Endodermal cell (in vitro differentiated cells): ENCODE measurements around the gene PLEKHM3. TPM values are rescaled to one million over a fixed set of nuclear protein-coding genes. Genes with fewer than 3 reads are reported as not detected.

ENCODE experiments used
- DNase-seq: peaks from one replicate; pipeline ENCODE4 v3.0.0-alpha.2; 2017
- H3K27ac ChIP-seq: 2 replicates; pipeline ENCODE4 v1.5.1; 2013; ENCODE audit warnings: mild to moderate bottlenecking, low read depth, low read length, moderate library complexity
- H3K27me3 ChIP-seq: 2 replicates; pipeline ENCODE4 v1.6.1; 2013; ENCODE audit warnings: mild to moderate bottlenecking, low read length, moderate library complexity; ENCODE audit not compliant: insufficient read depth, control insufficient read depth, poor library complexity, severe bottlenecking
- H3K36me3 ChIP-seq: 2 replicates; pipeline ENCODE4 v1.7.0; 2013; ENCODE audit warnings: mild to moderate bottlenecking, low read length, moderate library complexity; ENCODE audit not compliant: control insufficient read depth, insufficient read depth
- H3K4me1 ChIP-seq: one replicate; pipeline ENCODE4 v1.7.0; 2013; ENCODE audit warnings: low read length; ENCODE audit not compliant: control insufficient read depth, insufficient read depth
- H3K4me3 ChIP-seq: 2 replicates; pipeline ENCODE4 v1.5.1; 2013; ENCODE audit warnings: mild to moderate bottlenecking, low read length, moderate library complexity
- H3K9ac ChIP-seq: 2 replicates; pipeline ENCODE4 v1.6.1; 2013; ENCODE audit warnings: mild to moderate bottlenecking, low read length, moderate library complexity; ENCODE audit not compliant: poor library complexity, severe bottlenecking; ENCODE audit errors: extremely low read depth
- H3K9me3 ChIP-seq: 2 replicates; pipeline ENCODE4 v1.6.1; 2013; ENCODE audit warnings: mild to moderate bottlenecking, low read length, moderate library complexity; ENCODE audit not compliant: control insufficient read depth
- H3K27ac Mint-ChIP-seq: 2 replicates; pipeline ENCODE4 v1.8.0; 2020; ENCODE audit warnings: mixed read lengths
- H3K27me3 Mint-ChIP-seq: 2 replicates; pipeline ENCODE4 v1.8.0; 2021; ENCODE audit warnings: mild to moderate bottlenecking, mixed read lengths; ENCODE audit not compliant: insufficient read depth
- H3K36me3 Mint-ChIP-seq: 2 replicates; pipeline ENCODE4 v1.8.0; 2020; ENCODE audit warnings: low read depth, mixed read lengths
- H3K4me1 Mint-ChIP-seq: 2 replicates; pipeline ENCODE4 v1.8.0; 2020; ENCODE audit warnings: mixed read lengths
- H3K4me3 Mint-ChIP-seq: 2 replicates; pipeline ENCODE4 v1.8.0; 2020; ENCODE audit warnings: mild to moderate bottlenecking, moderate library complexity, mixed read lengths
- H3K9me3 Mint-ChIP-seq: 2 replicates; pipeline ENCODE4 v1.8.0; 2020; ENCODE audit warnings: mild to moderate bottlenecking, mixed read lengths
- WGBS, 2 experiments: methylation state at CpG; one replicate each; pipeline versions ENCODE4 v1.1.5 to v1.1.7; 2013; ENCODE audit warnings: missing lambda C conversion rate in 2 of 2, mixed read lengths in 1 of 2; ENCODE audit not compliant: insufficient coverage in 1 of 2, insufficient read length in 1 of 2; 5-methylcytosine and 5-hydroxymethylcytosine counted together
- total RNA-seq, 2 donors: library from RNA; stranded (reverse); fragmentation: NEBNext Ultra II Directional in 1 of 2; extraction: Animal tissue kit (Norgen Biotek cat#: 25700) in 1 of 2; gene quantifications; 2 replicates in 1 of 2; 3 replicates in 1 of 2; pipeline ENCODE4 v1.2.1, GENCODE V29; 2021
- TF ChIP-seq, protein P1 (sequence below): fragments of 200-600 bp; sonication (generic); conservative IDR thresholded peaks from 2 replicates; pipeline ENCODE4 v1.5.0; 2021; ENCODE audit warnings: antibody characterized with exemption, mild to moderate bottlenecking

The PLEKHM3 gene
- total RNA-seq, 2 donors from 2014 or later = 13.3 to 17.9 TPM

DNA sequence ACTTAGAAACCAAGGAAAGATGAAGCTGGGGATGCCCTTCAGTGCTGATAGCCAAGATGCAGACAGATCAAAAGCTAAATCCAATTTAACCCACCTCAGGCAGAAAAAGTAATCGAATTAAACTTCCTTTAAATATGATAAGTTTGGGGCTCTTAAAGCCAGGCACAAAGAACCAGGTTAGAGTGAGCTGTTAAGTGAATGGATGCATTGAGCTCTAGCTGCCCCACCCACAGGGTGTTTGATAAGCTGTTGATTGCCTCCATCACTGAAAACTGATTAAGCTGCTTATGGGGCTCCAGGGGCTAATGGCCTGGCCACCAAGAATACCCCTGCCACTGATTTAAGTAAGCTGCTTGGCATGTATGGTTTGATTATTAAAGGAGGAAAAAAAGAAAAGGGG lies 119.8 kb downstream of the PLEKHM3 start:
- DNase-seq = peak; percentile 70
- Mint-ChIP-seq H3K4me1 (peaks cover 62% of the 10 kb centered on the region), H3K9me3 (peaks cover under 1% of the 10 kb centered on the region), H3K36me3 (peaks cover 6% of the 10 kb centered on the region), H3K4me3 (no peak overlapping the region), H3K27ac (peak overlapping the region; percentile 28), H3K27me3 (no peaks in the 10 kb centered on the region)
- Histone ChIP-seq H3K4me1 (peaks cover 21% of the 10 kb centered on the region), H3K9ac (no peak overlapping the region), H3K9me3 (peaks cover 4% of the 10 kb centered on the region), H3K27me3 (no peaks in the 10 kb centered on the region), H3K4me3 (no peak overlapping the region), H3K27ac (no peak overlapping the region), H3K36me3 (peaks cover 12% of the 10 kb centered on the region)
- TF ChIP-seq, protein P1, sequence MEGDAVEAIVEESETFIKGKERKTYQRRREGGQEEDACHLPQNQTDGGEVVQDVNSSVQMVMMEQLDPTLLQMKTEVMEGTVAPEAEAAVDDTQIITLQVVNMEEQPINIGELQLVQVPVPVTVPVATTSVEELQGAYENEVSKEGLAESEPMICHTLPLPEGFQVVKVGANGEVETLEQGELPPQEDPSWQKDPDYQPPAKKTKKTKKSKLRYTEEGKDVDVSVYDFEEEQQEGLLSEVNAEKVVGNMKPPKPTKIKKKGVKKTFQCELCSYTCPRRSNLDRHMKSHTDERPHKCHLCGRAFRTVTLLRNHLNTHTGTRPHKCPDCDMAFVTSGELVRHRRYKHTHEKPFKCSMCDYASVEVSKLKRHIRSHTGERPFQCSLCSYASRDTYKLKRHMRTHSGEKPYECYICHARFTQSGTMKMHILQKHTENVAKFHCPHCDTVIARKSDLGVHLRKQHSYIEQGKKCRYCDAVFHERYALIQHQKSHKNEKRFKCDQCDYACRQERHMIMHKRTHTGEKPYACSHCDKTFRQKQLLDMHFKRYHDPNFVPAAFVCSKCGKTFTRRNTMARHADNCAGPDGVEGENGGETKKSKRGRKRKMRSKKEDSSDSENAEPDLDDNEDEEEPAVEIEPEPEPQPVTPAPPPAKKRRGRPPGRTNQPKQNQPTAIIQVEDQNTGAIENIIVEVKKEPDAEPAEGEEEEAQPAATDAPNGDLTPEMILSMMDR = no peak
- 64% methylated on average over 1 of the region's 1 CpG; no CpG with 5 or more reads in 1 of the 2 experiments for WGBS, 2 experiments

DNA sequence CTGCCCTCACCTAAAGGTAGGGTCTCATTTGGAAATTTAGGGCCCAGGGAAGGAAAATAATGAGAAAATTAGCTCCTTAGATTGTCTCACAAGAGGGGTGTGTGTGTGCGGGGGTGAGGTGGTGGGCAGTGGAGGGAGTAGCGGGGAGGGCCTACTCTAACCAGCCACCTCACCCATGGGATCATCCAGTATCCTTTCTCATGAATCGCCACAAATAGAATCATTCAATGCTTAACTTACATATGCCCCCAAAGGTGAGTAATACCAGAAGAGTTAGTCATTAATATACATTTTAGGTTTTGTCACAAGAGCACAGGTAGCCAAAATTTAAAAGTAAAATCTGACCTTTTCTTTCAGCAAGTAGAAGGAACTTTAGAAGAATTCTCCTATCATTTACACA lies 122.1 kb downstream of the PLEKHM3 start:
- WGBS, 2 experiments = 93% methylated on average over 3 of the region's 3 CpGs; no CpG with 5 or more reads in 1 of the 2 experiments
- no peak overlapping the region for H3K27ac Mint-ChIP-seq
- Histone ChIP-seq H3K9ac (no peak overlapping the region), H3K4me1 (peaks cover 21% of the 10 kb centered on the region), H3K4me3 (no peak overlapping the region), H3K27ac (no peak overlapping the region), H3K27me3 (no peaks in the 10 kb centered on the region), H3K9me3 (no peaks in the 10 kb centered on the region), H3K36me3 (peaks cover 22% of the 10 kb centered on the region)
- H3K27me3 Mint-ChIP-seq = no peaks in the 10 kb centered on the region
- no peaks in the 10 kb centered on the region for H3K9me3 Mint-ChIP-seq
- H3K4me3 Mint-ChIP-seq = no peak overlapping the region
- peaks cover 7% of the 10 kb centered on the region for H3K36me3 Mint-ChIP-seq
- no peak for DNase-seq
- peaks cover 61% of the 10 kb centered on the region for H3K4me1 Mint-ChIP-seq
- TF ChIP-seq, protein P1 = no peak

DNA sequence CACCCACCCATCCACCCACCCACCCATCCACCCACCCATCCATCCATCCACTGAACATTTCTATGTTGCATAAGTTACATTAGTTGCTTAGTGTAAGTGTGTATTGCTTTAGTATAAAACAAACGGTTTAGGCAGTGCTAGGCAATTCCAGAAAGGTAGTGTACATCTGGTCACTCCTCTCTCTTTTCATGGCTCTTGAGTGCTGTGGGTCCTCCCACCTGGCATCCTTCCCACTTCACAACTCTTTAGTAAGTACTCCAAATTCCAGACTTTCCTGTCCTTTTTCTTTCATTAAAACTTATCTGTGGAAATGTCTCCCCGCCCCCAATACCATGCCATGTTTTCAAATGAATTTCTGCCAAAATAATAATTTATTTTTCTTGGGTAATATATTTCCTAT lies 122.5 kb downstream of the PLEKHM3 start:
- Histone ChIP-seq H3K9ac (no peak overlapping the region), H3K27me3 (no peaks in the 10 kb centered on the region), H3K36me3 (peaks cover 18% of the 10 kb centered on the region), H3K9me3 (no peaks in the 10 kb centered on the region), H3K4me1 (peaks cover 23% of the 10 kb centered on the region), H3K4me3 (no peak overlapping the region), H3K27ac (no peak overlapping the region)
- H3K27me3 Mint-ChIP-seq = no peaks in the 10 kb centered on the region
- DNase-seq = no peak
- 83 to 98% methylated on average over 1 to 2 of the region's 2 CpGs for WGBS, 2 experiments
- peaks cover 64% of the 10 kb centered on the region for H3K4me1 Mint-ChIP-seq
- no peak overlapping the region for H3K4me3 Mint-ChIP-seq
- H3K27ac Mint-ChIP-seq = no peak overlapping the region
- H3K36me3 Mint-ChIP-seq = peaks cover 7% of the 10 kb centered on the region
- TF ChIP-seq, protein P1 = no peak
- no peaks in the 10 kb centered on the region for H3K9me3 Mint-ChIP-seq
